ENCODE results near the gene PSME1.
A peak's percentile ranks its signal among the peaks of the same experiment; 100 is the strongest.

The PSME1 gene

GRCh38 chr14:24130717-24131548 lies 5.1 kb upstream of the PSME1 start:
- 75 to 80% methylated on average over 2 to 6 of the region's 7 CpGs for WGBS, 2 experiments (ENCODE audit: insufficient coverage in 2 of 2)
- Histone ChIP-seq H3K36me3 (ENCODE audit: control insufficient read depth, insufficient read depth, low read length) (no peaks in the 10 kb centered on the region), H3K27ac (ENCODE audit: low read depth, low read length, severe bottlenecking) (no peak overlapping the region), H3K4me3 (ENCODE audit: extremely low read depth, insufficient read depth, low read length, poor library complexity, severe bottlenecking) (no peak overlapping the region), H3K9me3 (ENCODE audit: control insufficient read depth, low read length) (no peaks in the 10 kb centered on the region), H3K4me1 (ENCODE audit: control insufficient read depth, insufficient read depth, low read length, poor library complexity, severe bottlenecking) (no peaks in the 10 kb centered on the region)

DNA sequence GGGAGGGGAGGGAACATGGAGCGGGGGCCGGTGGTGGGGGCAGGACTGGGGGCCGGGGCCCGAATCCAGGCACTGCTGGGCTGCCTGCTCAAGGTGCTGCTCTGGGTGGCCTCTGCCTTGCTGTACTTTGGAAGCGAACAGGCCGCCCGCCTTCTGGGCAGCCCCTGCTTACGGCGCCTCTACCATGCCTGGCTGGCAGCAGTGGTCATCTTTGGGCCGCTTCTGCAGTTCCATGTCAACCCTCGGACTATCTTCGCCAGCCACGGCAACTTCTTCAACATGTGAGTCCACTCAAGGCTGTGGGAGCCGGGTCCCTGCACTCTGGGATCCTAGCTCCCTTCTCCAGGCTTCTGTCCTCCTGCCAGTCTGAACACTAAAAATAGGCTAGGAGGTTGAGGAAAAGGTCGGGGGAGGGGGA lies 4.4 kb upstream of the PSME1 start:
- Histone ChIP-seq H3K9me3 (ENCODE audit: control insufficient read depth, low read length) (no peaks in the 10 kb centered on the region), H3K27ac (ENCODE audit: low read depth, low read length, severe bottlenecking) (no peak overlapping the region), H3K4me3 (ENCODE audit: extremely low read depth, insufficient read depth, low read length, poor library complexity, severe bottlenecking) (no peak overlapping the region), H3K4me1 (ENCODE audit: control insufficient read depth, insufficient read depth, low read length, poor library complexity, severe bottlenecking) (peaks cover under 1% of the 10 kb centered on the region), H3K36me3 (ENCODE audit: control insufficient read depth, insufficient read depth, low read length) (no peaks in the 10 kb centered on the region)
- WGBS, 2 experiments (ENCODE audit: insufficient coverage in 2 of 2): 92% methylated on average over 12 to 15 of the region's 15 CpGs

- H3K9me3 ChIP-seq (ENCODE audit: control insufficient read depth, low read length): no peaks in the 10 kb centered on the region
- H3K4me3 ChIP-seq (ENCODE audit: extremely low read depth, insufficient read depth, low read length, poor library complexity, severe bottlenecking): no peak overlapping the region
- no peak overlapping the region for H3K27ac ChIP-seq (ENCODE audit: low read depth, low read length, severe bottlenecking)
- WGBS, 2 experiments (ENCODE audit: insufficient coverage in 2 of 2): 87 to 92% methylated on average over 23 to 24 of the region's 24 CpGs
- peaks cover 2% of the 10 kb centered on the region for H3K4me1 ChIP-seq (ENCODE audit: control insufficient read depth, insufficient read depth, low read length, poor library complexity, severe bottlenecking)
- no peaks in the 10 kb centered on the region for H3K36me3 ChIP-seq (ENCODE audit: control insufficient read depth, insufficient read depth, low read length)
These were observed 3.8 kb upstream of the PSME1 start for GRCh38 chr14:24132061-24132685.

GRCh38 chr14:24132976-24133375 lies 3.0 kb upstream of the PSME1 start:
- H3K9me3 ChIP-seq (ENCODE audit: control insufficient read depth, low read length): no peaks in the 10 kb centered on the region
- WGBS, 2 experiments (ENCODE audit: insufficient coverage in 2 of 2): 92% methylated on average over 2 of the region's 2 CpGs; no CpG with 5 or more reads in 1 of the 2 experiments

DNA sequence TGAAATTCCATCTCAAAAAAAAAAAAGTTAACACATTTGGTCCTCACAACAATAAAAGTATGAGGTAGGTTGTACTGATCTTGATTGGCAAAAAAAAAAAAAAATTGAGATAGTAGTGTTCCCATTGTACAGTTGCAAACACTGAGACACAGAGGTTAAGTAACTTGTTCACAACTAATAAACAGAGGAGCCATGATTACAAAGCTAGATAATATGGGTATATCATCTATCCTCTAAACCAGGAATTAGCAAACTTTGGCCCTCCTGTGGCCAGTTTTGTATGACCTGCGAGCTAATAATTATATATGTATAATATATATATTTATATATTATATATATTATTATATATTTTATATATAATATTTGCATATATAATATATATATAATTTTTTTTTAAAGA lies 2.3 kb upstream of the PSME1 start:
- no peak overlapping the region for H3K4me3 ChIP-seq (ENCODE audit: extremely low read depth, insufficient read depth, low read length, poor library complexity, severe bottlenecking)
- peaks cover 12% of the 10 kb centered on the region for H3K36me3 ChIP-seq (ENCODE audit: control insufficient read depth, insufficient read depth, low read length)
- WGBS, 2 experiments (ENCODE audit: insufficient coverage in 2 of 2): no CpG with 5 or more reads among the region's 1 CpG
- no peaks in the 10 kb centered on the region for H3K9me3 ChIP-seq (ENCODE audit: control insufficient read depth, low read length)
- no peak overlapping the region for H3K27ac ChIP-seq (ENCODE audit: low read depth, low read length, severe bottlenecking)
- H3K4me1 ChIP-seq (ENCODE audit: control insufficient read depth, insufficient read depth, low read length, poor library complexity, severe bottlenecking): peaks cover 2% of the 10 kb centered on the region

More at GRCh38 chr14:24132976-24133375, 3.0 kb upstream of the PSME1 start:
- Histone ChIP-seq H3K4me1 (ENCODE audit: control insufficient read depth, insufficient read depth, low read length, poor library complexity, severe bottlenecking) (peaks cover 2% of the 10 kb centered on the region), H3K36me3 (ENCODE audit: control insufficient read depth, insufficient read depth, low read length) (peaks cover 5% of the 10 kb centered on the region), H3K27ac (ENCODE audit: low read depth, low read length, severe bottlenecking) (no peak overlapping the region), H3K4me3 (ENCODE audit: extremely low read depth, insufficient read depth, low read length, poor library complexity, severe bottlenecking) (no peak overlapping the region)

DNA sequence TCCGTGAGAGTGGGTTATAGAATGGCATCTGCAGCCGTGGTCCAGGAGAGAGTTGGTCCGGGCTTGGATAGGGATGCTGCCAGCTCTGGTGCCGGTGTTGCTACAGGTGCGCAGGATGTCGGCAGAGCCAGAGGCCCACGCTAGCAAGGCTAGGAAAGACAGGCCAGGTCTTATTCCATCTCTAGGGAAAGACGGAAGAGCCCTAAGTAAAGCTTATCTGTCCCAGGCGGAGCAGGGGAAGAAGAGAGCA lies 485 bp upstream of the PSME1 start:
- Histone ChIP-seq H3K36me3 (ENCODE audit: control insufficient read depth, insufficient read depth, low read length) (peaks cover 22% of the 10 kb centered on the region), H3K27ac (ENCODE audit: low read depth, low read length, severe bottlenecking) (no peak overlapping the region), H3K4me1 (ENCODE audit: control insufficient read depth, insufficient read depth, low read length, poor library complexity, severe bottlenecking) (peaks cover 2% of the 10 kb centered on the region), H3K4me3 (ENCODE audit: extremely low read depth, insufficient read depth, low read length, poor library complexity, severe bottlenecking) (peak overlapping the region; percentile 85), H3K9me3 (ENCODE audit: control insufficient read depth, low read length) (no peaks in the 10 kb centered on the region)
- WGBS, 2 experiments (ENCODE audit: insufficient coverage in 2 of 2): 12 to 18% methylated on average over 9 of the region's 9 CpGs

DNA sequence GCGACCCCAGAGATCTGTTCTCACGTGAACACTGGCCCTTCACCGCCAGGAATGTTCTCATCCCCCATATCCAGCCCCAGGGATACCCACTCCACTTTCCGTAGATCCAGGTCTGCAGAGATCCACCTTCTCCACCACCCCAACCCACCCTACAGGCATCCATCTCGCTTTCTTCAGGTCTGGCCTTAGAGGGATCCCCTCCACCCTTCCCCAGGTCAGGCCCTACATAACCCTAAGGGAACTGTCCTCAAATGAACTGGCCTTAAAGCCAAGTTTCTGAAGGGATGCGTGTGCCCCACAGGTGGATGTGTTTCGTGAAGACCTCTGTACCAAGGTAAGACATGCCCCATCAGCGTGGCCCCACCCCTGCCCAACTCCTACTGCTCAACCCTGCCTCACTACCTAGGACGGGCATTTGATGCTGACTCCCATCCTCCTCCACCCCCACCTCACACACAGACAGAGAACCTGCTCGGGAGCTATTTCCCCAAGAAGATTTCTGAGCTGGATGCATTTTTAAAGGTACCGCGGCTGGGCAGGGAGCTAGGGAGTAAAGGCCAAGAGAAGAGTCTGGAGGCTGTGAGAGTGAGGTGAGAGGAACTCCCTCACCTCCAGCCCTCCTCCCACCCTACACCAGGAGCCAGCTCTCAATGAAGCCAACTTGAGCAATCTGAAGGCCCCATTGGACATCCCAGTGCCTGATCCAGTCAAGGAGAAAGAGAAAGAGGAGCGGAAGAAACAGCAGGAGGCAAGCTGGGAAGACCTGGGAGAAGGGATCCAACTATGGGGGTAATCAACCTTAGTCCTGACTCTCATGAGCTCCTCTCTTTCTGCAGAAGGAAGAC lies 912 bp downstream of the PSME1 start:
- peaks cover 2% of the 10 kb centered on the region for H3K4me1 ChIP-seq (ENCODE audit: control insufficient read depth, insufficient read depth, low read length, poor library complexity, severe bottlenecking)
- 59 to 72% methylated on average over 6 to 7 of the region's 13 CpGs for WGBS, 2 experiments (ENCODE audit: insufficient coverage in 2 of 2)
- peak overlapping the region; percentile 85 for H3K4me3 ChIP-seq (ENCODE audit: extremely low read depth, insufficient read depth, low read length, poor library complexity, severe bottlenecking)
- no peaks in the 10 kb centered on the region for H3K9me3 ChIP-seq (ENCODE audit: control insufficient read depth, low read length)
- peaks cover 22% of the 10 kb centered on the region for H3K36me3 ChIP-seq (ENCODE audit: control insufficient read depth, insufficient read depth, low read length)
- H3K27ac ChIP-seq (ENCODE audit: low read depth, low read length, severe bottlenecking): no peak overlapping the region

GRCh38 chr14:24137529-24138395 lies 1.8 kb downstream of the PSME1 start:
- H3K36me3 ChIP-seq (ENCODE audit: control insufficient read depth, insufficient read depth, low read length): peaks cover 22% of the 10 kb centered on the region
- H3K9me3 ChIP-seq (ENCODE audit: control insufficient read depth, low read length): no peaks in the 10 kb centered on the region
- no peak overlapping the region for H3K27ac ChIP-seq (ENCODE audit: low read depth, low read length, severe bottlenecking)
- 83 to 98% methylated on average over 4 to 5 of the region's 8 CpGs for WGBS, 2 experiments (ENCODE audit: insufficient coverage in 2 of 2)
- H3K4me3 ChIP-seq (ENCODE audit: extremely low read depth, insufficient read depth, low read length, poor library complexity, severe bottlenecking): no peak overlapping the region
- peaks cover 2% of the 10 kb centered on the region for H3K4me1 ChIP-seq (ENCODE audit: control insufficient read depth, insufficient read depth, low read length, poor library complexity, severe bottlenecking)

- 95 to 100% methylated on average over 10 to 11 of the region's 13 CpGs for WGBS, 2 experiments (ENCODE audit: insufficient coverage in 2 of 2)
These were observed 2.6 kb downstream of the PSME1 start for GRCh38 chr14:24138396-24139271.

More at GRCh38 chr14:24138396-24139271, 2.6 kb downstream of the PSME1 start:
- H3K4me1 ChIP-seq (ENCODE audit: control insufficient read depth, insufficient read depth, low read length, poor library complexity, severe bottlenecking): peaks cover 2% of the 10 kb centered on the region
- no peak overlapping the region for H3K27ac ChIP-seq (ENCODE audit: low read depth, low read length, severe bottlenecking)
- peaks cover 28% of the 10 kb centered on the region for H3K36me3 ChIP-seq (ENCODE audit: control insufficient read depth, insufficient read depth, low read length)
- no peaks in the 10 kb centered on the region for H3K9me3 ChIP-seq (ENCODE audit: control insufficient read depth, low read length)
- no peak overlapping the region for H3K4me3 ChIP-seq (ENCODE audit: extremely low read depth, insufficient read depth, low read length, poor library complexity, severe bottlenecking)
